Vagina (tissue), 2 donors: ENCODE results near the gene ERO1A. TPM values are rescaled to one million over a fixed set of nuclear protein-coding genes. Genes with fewer than 3 reads are reported as not detected.

Source experiments
- DNase-seq, 2 donors: peaks; one replicate each; pipeline ENCODE4 v3.0.0-alpha.2; 2017; ENCODE audit errors: extremely low spot score in 2 of 2
- H3K27ac ChIP-seq: fragments of 200-600 bp; sonication (generic); one replicate; pipeline ENCODE4 v1.5.1; 2019
- H3K27me3 ChIP-seq: fragments of 200-600 bp; sonication (generic); one replicate; pipeline ENCODE4 v1.5.1; 2019
- H3K36me3 ChIP-seq, 2 donors: fragments of 200-600 bp; sonication (generic); one replicate each; pipeline ENCODE4 v1.5.1; 2017 to 2019
- H3K4me1 ChIP-seq: fragments of 200-600 bp; sonication (generic); one replicate; pipeline ENCODE4 v1.5.1; 2019
- H3K4me3 ChIP-seq, 2 donors: fragments of 200-600 bp; sonication (generic); 1 replicate in 1 of 2; 2 replicates in 1 of 2; pipeline ENCODE4 v1.5.1; 2016 to 2019
- H3K9me3 ChIP-seq: fragments of 200-600 bp; sonication (generic); one replicate; pipeline ENCODE4 v1.5.1; 2019
- CTCF ChIP-seq, 3 experiments: fragments of 450-650 bp in 2 of 3; fragments of 200-600 bp in 1 of 3; sonication (generic) in 1 of 3; IDR thresholded peaks; one replicate each; pipeline ENCODE4 v1.5.1; 2017 to 2019; ENCODE audit warnings: antibody characterized with exemption in 3 of 3, mild to moderate bottlenecking in 2 of 3, moderate library complexity in 2 of 3
- POLR2A ChIP-seq, 2 donors: fragments of 450-650 bp; IDR thresholded peaks; one replicate each; pipeline ENCODE4 v1.6.1; 2017; ENCODE audit warnings: antibody characterized with exemption in 2 of 2, mild to moderate bottlenecking in 2 of 2, moderate library complexity in 2 of 2
- POLR2AphosphoS5 ChIP-seq, 2 donors: sonication (generic); formaldehyde crosslinking; IDR thresholded peaks; one replicate each; pipeline ENCODE4 v1.9.0; 2017; ENCODE audit warnings: antibody characterized with exemption in 2 of 2, mild to moderate bottlenecking in 2 of 2, low read depth in 1 of 2; ENCODE audit not compliant: insufficient read depth in 1 of 2
- intact Hi-C: fragments of 100-400 bp; cut with DNase I; formaldehyde crosslinking; loops from one replicate; pipeline ENCODE4 v1.15.1; 2023
- total RNA-seq: library from RNA; depleted of rRNA; stranded (reverse); fragments of >200 nt; gene quantifications from one replicate; pipeline ENCODE4 v1.2.3, GENCODE V29; 2016

ERO1A gene
- total RNA-seq, 1 donor from 2014 or later: 50.6 TPM

- H3K27ac ChIP-seq: no peak overlapping the region
These were observed 40.6 kb upstream of the ERO1A start for GRCh38 chr14:52735921-52736489.

GRCh38 chr14:52733824-52734223 lies 38.5 kb upstream of the ERO1A start:
- intact Hi-C loops: no loop called here

More at GRCh38 chr14:52735921-52736489, 40.6 kb upstream of the ERO1A start:
- DNase-seq: no peak
- H3K4me3 ChIP-seq: no peak overlapping the region
- no peaks in the 10 kb centered on the region for H3K9me3 ChIP-seq
- no peak for TF ChIP-seq POLR2A (IDR thresholded peaks at IDR 0.05)
- TF ChIP-seq POLR2AphosphoS5 (IDR thresholded peaks at IDR 0.05; ENCODE audit: insufficient read depth in 1 of 2, low read depth in 1 of 2): no peak
- TF ChIP-seq CTCF (IDR thresholded peaks at IDR 0.05): no peak
- H3K36me3 ChIP-seq: peaks cover 0 to 3% of the 10 kb centered on the region in 2 donors
- H3K4me1 ChIP-seq: peaks cover 32% of the 10 kb centered on the region
- intact Hi-C loops: no loop called here
- no peaks in the 10 kb centered on the region for H3K27me3 ChIP-seq

GRCh38 chr14:52730709-52731111 lies 35.4 kb upstream of the ERO1A start:
- TF ChIP-seq POLR2A (IDR thresholded peaks at IDR 0.05) (no peak), CTCF (IDR thresholded peaks at IDR 0.05) (no peak), POLR2AphosphoS5 (IDR thresholded peaks at IDR 0.05; ENCODE audit: insufficient read depth in 1 of 2, low read depth in 1 of 2) (no peak)
- H3K36me3 ChIP-seq: peaks cover 0 to 17% of the 10 kb centered on the region in 2 donors
- H3K4me3 ChIP-seq: peak overlapping the region; percentile 93 to 94
- intact Hi-C loops: no loop called here
- DNase-seq: no peak
- H3K27ac ChIP-seq: peak overlapping the region; percentile 85
- peaks cover 17% of the 10 kb centered on the region for H3K4me1 ChIP-seq
- H3K27me3 ChIP-seq: no peaks in the 10 kb centered on the region
- H3K9me3 ChIP-seq: no peaks in the 10 kb centered on the region

More at GRCh38 chr14:52733824-52734223, 38.5 kb upstream of the ERO1A start:
- no peak for DNase-seq
- H3K4me1 ChIP-seq: peaks cover 24% of the 10 kb centered on the region
- TF ChIP-seq POLR2AphosphoS5 (IDR thresholded peaks at IDR 0.05; ENCODE audit: insufficient read depth in 1 of 2, low read depth in 1 of 2) (no peak), CTCF (IDR thresholded peaks at IDR 0.05) (no peak), POLR2A (IDR thresholded peaks at IDR 0.05) (no peak)
- no peak overlapping the region for H3K4me3 ChIP-seq
- H3K9me3 ChIP-seq: no peaks in the 10 kb centered on the region
- H3K27ac ChIP-seq: no peak overlapping the region
- no peaks in the 10 kb centered on the region for H3K27me3 ChIP-seq
- peaks cover 0 to 3% of the 10 kb centered on the region in 2 donors for H3K36me3 ChIP-seq

- Histone ChIP-seq H3K4me1 (peaks cover 17% of the 10 kb centered on the region), H3K9me3 (no peaks in the 10 kb centered on the region), H3K27ac (peak within 1 kb of the TSS; percentile 85), H3K27me3 (no peaks in the 10 kb centered on the region), H3K4me3 (peak within 1 kb of the TSS; percentile 93 to 94), H3K36me3 (peaks cover 0 to 17% of the 10 kb centered on the region in 2 donors)
- peak; percentile 98 for DNase-seq
- TF ChIP-seq CTCF (IDR thresholded peaks at IDR 0.05) (peak in 1 of 3 experiments; percentile 13), POLR2AphosphoS5 (IDR thresholded peaks at IDR 0.05; ENCODE audit: insufficient read depth in 1 of 2, low read depth in 1 of 2) (peak; percentile 83 to 88), POLR2A (IDR thresholded peaks at IDR 0.05) (peak in 1 of 2 donors; percentile 69)
- intact Hi-C loops: no loop called here
These were observed 34.8 kb upstream of the ERO1A start, which contains the start of gene STYX for GRCh38 chr14:52729925-52730708. Gene STYX, plus strand, starts transcription at chr14:52730166. Its CDS starts 309 bp downstream, at chr14:52730475.
